ENCODE results near the gene FHIT. TPM values are rescaled to one million over a fixed set of nuclear protein-coding genes. Genes with fewer than 3 reads are reported as not detected.

The FHIT gene
- total RNA-seq, 1 donor from 2014 or later, result 11.5 TPM

- H3K4me3 ChIP-seq (ENCODE audit: low read depth, low read length), result no peak overlapping the region
- no peaks in the 10 kb centered on the region for H3K36me3 ChIP-seq (ENCODE audit: control insufficient read depth, insufficient read depth, low read length)
- TF ChIP-seq, protein P1, sequence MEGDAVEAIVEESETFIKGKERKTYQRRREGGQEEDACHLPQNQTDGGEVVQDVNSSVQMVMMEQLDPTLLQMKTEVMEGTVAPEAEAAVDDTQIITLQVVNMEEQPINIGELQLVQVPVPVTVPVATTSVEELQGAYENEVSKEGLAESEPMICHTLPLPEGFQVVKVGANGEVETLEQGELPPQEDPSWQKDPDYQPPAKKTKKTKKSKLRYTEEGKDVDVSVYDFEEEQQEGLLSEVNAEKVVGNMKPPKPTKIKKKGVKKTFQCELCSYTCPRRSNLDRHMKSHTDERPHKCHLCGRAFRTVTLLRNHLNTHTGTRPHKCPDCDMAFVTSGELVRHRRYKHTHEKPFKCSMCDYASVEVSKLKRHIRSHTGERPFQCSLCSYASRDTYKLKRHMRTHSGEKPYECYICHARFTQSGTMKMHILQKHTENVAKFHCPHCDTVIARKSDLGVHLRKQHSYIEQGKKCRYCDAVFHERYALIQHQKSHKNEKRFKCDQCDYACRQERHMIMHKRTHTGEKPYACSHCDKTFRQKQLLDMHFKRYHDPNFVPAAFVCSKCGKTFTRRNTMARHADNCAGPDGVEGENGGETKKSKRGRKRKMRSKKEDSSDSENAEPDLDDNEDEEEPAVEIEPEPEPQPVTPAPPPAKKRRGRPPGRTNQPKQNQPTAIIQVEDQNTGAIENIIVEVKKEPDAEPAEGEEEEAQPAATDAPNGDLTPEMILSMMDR (IDR thresholded peaks at IDR 0.05; ENCODE audit: insufficient read depth, low read length, poor library complexity, severe bottlenecking), result no peak
- DNase-seq (ENCODE audit: low read depth), result no peak
- H3K27me3 ChIP-seq (ENCODE audit: control insufficient read depth, insufficient read depth, low read length), result no peaks in the 10 kb centered on the region
Measured at GRCh38 chr3:60475096-60475495, 776.2 kb downstream of the FHIT start.

- H3K4me3 ChIP-seq (ENCODE audit: low read depth, low read length), result no peak overlapping the region
Measured at GRCh38 chr3:60469481-60469880, 781.8 kb downstream of the FHIT start.

DNA sequence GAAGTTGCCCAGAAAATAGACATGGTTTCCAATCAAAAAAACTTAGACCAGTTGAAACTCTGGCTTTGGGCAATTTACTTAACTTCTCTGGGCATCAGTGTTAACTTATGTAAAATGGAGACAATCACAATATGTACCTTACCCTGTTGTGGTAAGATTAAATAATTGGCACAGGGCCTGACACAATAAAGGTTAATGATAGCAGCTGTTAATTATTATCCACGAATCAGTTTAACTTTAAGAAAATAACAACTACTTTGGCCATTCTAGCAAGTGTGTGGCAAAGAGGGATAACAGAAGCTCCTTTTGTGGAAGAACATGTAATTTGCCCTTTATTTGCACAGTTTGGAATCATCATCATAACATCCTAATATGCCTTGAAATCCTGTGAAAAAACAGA, 787.6 kb downstream of the FHIT start:
- no peaks in the 10 kb centered on the region for H3K36me3 ChIP-seq (ENCODE audit: control insufficient read depth, insufficient read depth, low read length)
- H3K27me3 ChIP-seq (ENCODE audit: control insufficient read depth, insufficient read depth, low read length), result no peaks in the 10 kb centered on the region
- H3K4me3 ChIP-seq (ENCODE audit: low read depth, low read length), result no peak overlapping the region
- DNase-seq (ENCODE audit: low read depth), result no peak
- TF ChIP-seq, protein P1 (IDR thresholded peaks at IDR 0.05; ENCODE audit: insufficient read depth, low read length, poor library complexity, severe bottlenecking), result no peak

More at GRCh38 chr3:60469481-60469880, 781.8 kb downstream of the FHIT start:
- TF ChIP-seq, protein P1 (IDR thresholded peaks at IDR 0.05; ENCODE audit: insufficient read depth, low read length, poor library complexity, severe bottlenecking), result no peak
- DNase-seq (ENCODE audit: low read depth), result no peak
- Histone ChIP-seq H3K36me3 (ENCODE audit: control insufficient read depth, insufficient read depth, low read length) (no peaks in the 10 kb centered on the region), H3K27me3 (ENCODE audit: control insufficient read depth, insufficient read depth, low read length) (no peaks in the 10 kb centered on the region)

GRCh38 chr3:60461267-60461666, 790.0 kb downstream of the FHIT start:
- TF ChIP-seq, protein P1 (IDR thresholded peaks at IDR 0.05; ENCODE audit: insufficient read depth, low read length, poor library complexity, severe bottlenecking), result no peak
- H3K4me3 ChIP-seq (ENCODE audit: low read depth, low read length), result no peak overlapping the region

DNA sequence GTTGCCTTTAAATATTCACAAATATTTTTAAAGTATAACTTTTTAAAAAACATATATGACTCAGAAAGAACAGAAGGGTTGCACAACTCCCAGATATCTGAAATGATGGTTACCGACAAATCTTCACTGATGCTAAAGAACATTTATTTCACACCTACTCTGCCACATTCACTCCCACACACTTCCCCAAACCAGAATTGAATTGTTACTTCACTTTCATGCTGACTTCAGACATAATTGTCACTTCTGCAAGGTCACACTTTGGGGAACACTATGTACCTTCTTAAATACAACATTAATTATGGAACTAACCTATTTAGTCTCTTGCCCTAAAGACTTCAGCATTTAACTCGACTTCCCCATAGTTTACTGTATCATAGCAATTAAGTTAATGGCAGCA, 795.1 kb downstream of the FHIT start:
- TF ChIP-seq, protein P1 (IDR thresholded peaks at IDR 0.05; ENCODE audit: insufficient read depth, low read length, poor library complexity, severe bottlenecking), result no peak
- H3K4me3 ChIP-seq (ENCODE audit: low read depth, low read length), result no peak overlapping the region
- H3K27me3 ChIP-seq (ENCODE audit: control insufficient read depth, insufficient read depth, low read length), result no peaks in the 10 kb centered on the region
- no peaks in the 10 kb centered on the region for H3K36me3 ChIP-seq (ENCODE audit: control insufficient read depth, insufficient read depth, low read length)
- DNase-seq (ENCODE audit: low read depth), result no peak

More at GRCh38 chr3:60461267-60461666, 790.0 kb downstream of the FHIT start:
- Histone ChIP-seq H3K36me3 (ENCODE audit: control insufficient read depth, insufficient read depth, low read length) (no peaks in the 10 kb centered on the region), H3K27me3 (ENCODE audit: control insufficient read depth, insufficient read depth, low read length) (no peaks in the 10 kb centered on the region)
- no peak for DNase-seq (ENCODE audit: low read depth)

- Histone ChIP-seq H3K4me3 (ENCODE audit: low read depth, low read length) (no peak overlapping the region), H3K27me3 (ENCODE audit: control insufficient read depth, insufficient read depth, low read length) (no peaks in the 10 kb centered on the region), H3K36me3 (ENCODE audit: control insufficient read depth, insufficient read depth, low read length) (no peaks in the 10 kb centered on the region)
- TF ChIP-seq, protein P1 (IDR thresholded peaks at IDR 0.05; ENCODE audit: insufficient read depth, low read length, poor library complexity, severe bottlenecking), result no peak
- DNase-seq (ENCODE audit: low read depth), result no peak
Measured at GRCh38 chr3:60453326-60453725, 797.9 kb downstream of the FHIT start.

Data from kidney epithelial cell (primary cell).